Left ventricle myocardium superior (tissue), 1 donor: Measurements from ENCODE around the gene ABR. TPM values are rescaled to one million over a fixed set of nuclear protein-coding genes. Genes with fewer than 3 reads are reported as not detected.
"Not testable (repeated sequence)": the region's sequence is repeated elsewhere in the genome, so short reads cannot be mapped to it uniquely, and the experiment has no call there.

Experiments used
- ATAC-seq: fragments of 200-7000 bp; cut with Tn5 transposase; one replicate; pipeline ENCODE4 v1.9.1; 2020; ENCODE audit warnings: mild to moderate bottlenecking, moderate library complexity
- DNase-seq: peaks from one replicate; pipeline ENCODE4 v3.0.0-alpha.2; 2020
- intact Hi-C: fragments of 100-400 bp; cut with micrococcal nuclease; formaldehyde crosslinking; loops from one replicate; pipeline ENCODE4 v1.11.0; 2022
- total RNA-seq: library from RNA; stranded (reverse); fragmentation: NEBNext Ultra II Directional; extraction: Animal tissue kit (Norgen Biotek cat#: 25700); gene quantifications from one replicate; pipeline ENCODE4 v1.2.1, GENCODE V29; 2021
- donor health status: DM: no; HTN: yes; CAD: no; lungs with severe emphysema.

The ABR gene
- total RNA-seq, 1 donor from 2014 or later: 167 TPM

- DNase-seq: no peak
- intact Hi-C loops: no loop called here
- ATAC-seq: no peak
Measured at GRCh38 chr17:987931-988330, 191.8 kb downstream of the ABR start.

GRCh38 chr17:986322-986929, 193.4 kb downstream of the ABR start:
- no peak for DNase-seq
- intact Hi-C loops: no loop called here
- ATAC-seq: no peak

- DNase-seq (no peak), ATAC-seq (no peak)
- intact Hi-C loops: loop anchor here (5.0 kb wide), 1 partner anchor 192 kb away; no protein-coding TSS in a partner anchor
Measured at GRCh38 chr17:983921-984320, 195.9 kb downstream of the ABR start.

- ATAC-seq (no peak), DNase-seq (no peak)
- intact Hi-C loops: loop anchor here (5.0 kb wide), 1 partner anchor 189 kb away; no protein-coding TSS in a partner anchor
Measured at GRCh38 chr17:981292-981658, 198.5 kb downstream of the ABR start.

GRCh38 chr17:980406-981291, 199.1 kb downstream of the ABR start:
- DNase-seq (peak; percentile 75), ATAC-seq (peak; percentile 71)
- intact Hi-C loops: loop anchor here (5.0 kb wide), 1 partner anchor 188 kb away; no protein-coding TSS in a partner anchor

- peak; percentile 95 for ATAC-seq
- peak; percentile 94 for DNase-seq
- intact Hi-C loops: loop anchor here (5.0 kb wide), 1 partner anchor 187 kb away; no protein-coding TSS in a partner anchor
Measured at GRCh38 chr17:979539-980405, 200.0 kb downstream of the ABR start, which contains the start of gene NXN. Gene NXN (minus strand): TSS chr17:979776.

- DNase-seq (no peak), ATAC-seq (peak; percentile 59)
- intact Hi-C loops: no loop called here
Measured at GRCh38 chr17:979212-979538, 200.6 kb downstream of the ABR start.

- intact Hi-C loops: no loop called here
- ATAC-seq (peak; percentile 8), DNase-seq (peak; percentile 65)
Measured at GRCh38 chr17:978103-979093, 201.4 kb downstream of the ABR start.

GRCh38 chr17:977166-977565, 202.6 kb downstream of the ABR start:
- ATAC-seq (no peak), DNase-seq (no peak)
- intact Hi-C loops: no loop called here

- intact Hi-C loops: no loop called here
- no peak for DNase-seq
- no peak for ATAC-seq
Measured at GRCh38 chr17:976312-976711, 203.5 kb downstream of the ABR start.

GRCh38 chr17:975371-975915, 204.3 kb downstream of the ABR start:
- intact Hi-C loops: no loop called here
- DNase-seq (no peak), ATAC-seq (no peak)

GRCh38 chr17:974778-975177, 205.0 kb downstream of the ABR start:
- ATAC-seq, DNase-seq, intact Hi-C loops: not testable (repeated sequence)

GRCh38 chr17:973053-973452, 206.7 kb downstream of the ABR start:
- intact Hi-C loops: no loop called here
- no peak for ATAC-seq
- no peak for DNase-seq

- ATAC-seq, DNase-seq, intact Hi-C loops: not testable (repeated sequence)
Measured at GRCh38 chr17:971861-972260, 207.9 kb downstream of the ABR start.

- ATAC-seq (no peak), DNase-seq (no peak)
- intact Hi-C loops: no loop called here
Measured at GRCh38 chr17:970364-970763, 209.4 kb downstream of the ABR start.

- DNase-seq (no peak), ATAC-seq (no peak)
- intact Hi-C loops: no loop called here
Measured at GRCh38 chr17:969811-970355, 209.9 kb downstream of the ABR start.

GRCh38 chr17:968812-969730, 210.7 kb downstream of the ABR start:
- ATAC-seq: no peak
- intact Hi-C loops: no loop called here
- DNase-seq: no peak
